Gastrocnemius medialis (tissue), 4 donors: Measurements from ENCODE around the gene PKP1. TPM values are rescaled to one million over a fixed set of nuclear protein-coding genes. Genes with fewer than 3 reads are reported as not detected.

ENCODE experiments used
- ATAC-seq, 2 donors: fragments of 150-250 bp; one replicate each; pipeline ENCODE4 v1.9.1; 2016
- DNase-seq, 2 donors: peaks; one replicate each; pipeline ENCODE4 v3.0.0-alpha.2; 2019
- H3K27ac ChIP-seq, 4 donors: fragments of 200-600 bp; sonication (generic); 1 replicate in 1 of 4; 2 replicates in 3 of 4; pipeline ENCODE4 v1.5.1; 2016 to 2018; ENCODE audit warnings: mild to moderate bottlenecking in 2 of 4, moderate library complexity in 1 of 4
- H3K27me3 ChIP-seq, 3 donors: fragments of 200-600 bp; sonication (generic) in 2 of 3; 1 replicate in 1 of 3; 2 replicates in 2 of 3; pipeline versions ENCODE4 v1.5.1 to v1.6.0; 2016 to 2019; ENCODE audit warnings: mild to moderate bottlenecking in 1 of 3, moderate library complexity in 1 of 3
- H3K36me3 ChIP-seq, 2 donors: fragments of 200-600 bp; sonication (generic) in 1 of 2; one replicate each; pipeline ENCODE4 v1.5.1; 2017 to 2018
- H3K4me1 ChIP-seq, 2 donors: fragments of 200-600 bp; sonication (generic) in 1 of 2; one replicate each; pipeline ENCODE4 v1.5.1; 2016 to 2017; ENCODE audit warnings: mild to moderate bottlenecking in 2 of 2
- H3K4me3 ChIP-seq, 4 donors: fragments of 200-600 bp; sonication (generic) in 3 of 4; 1 replicate in 1 of 4; 2 replicates in 3 of 4; pipeline ENCODE4 v1.5.1; 2016 to 2019; ENCODE audit warnings: mild to moderate bottlenecking in 2 of 4
- H3K9me3 ChIP-seq, 3 donors: fragments of 200-600 bp; sonication (generic) in 2 of 3; 1 replicate in 1 of 3; 2 replicates in 2 of 3; pipeline ENCODE4 v1.5.1; 2016 to 2019
- CTCF ChIP-seq, 5 experiments: fragments of 450-650 bp in 3 of 5; fragments of 200-600 bp in 2 of 5; sonication (generic) in 2 of 5; IDR thresholded peaks in 4 of 5; conservative IDR thresholded peaks in 1 of 5; 1 replicate in 4 of 5; 2 replicates in 1 of 5; pipeline ENCODE4 v1.5.1; 2016 to 2019; ENCODE audit warnings: antibody characterized with exemption in 5 of 5, mild to moderate bottlenecking in 3 of 5, moderate library complexity in 3 of 5
- POLR2A ChIP-seq, 2 donors: fragments of 450-650 bp; IDR thresholded peaks; one replicate each; pipeline ENCODE4 v1.6.1; 2017; ENCODE audit warnings: antibody characterized with exemption in 2 of 2, mild to moderate bottlenecking in 2 of 2, moderate library complexity in 2 of 2
- in situ Hi-C, 4 donors: fragments of 200-750 bp; cut with MboI; loops; one replicate each; pipeline versions ENCODE4 v1.15.0 to v1.8.0; 2017; ENCODE audit warnings: low sequenced_read_pairs in 4 of 4
- intact Hi-C: fragments of 100-400 bp; cut with DNase I; formaldehyde crosslinking; loops from one replicate; pipeline ENCODE4 v1.15.1; 2023; ENCODE audit warnings: low total_unique reads
- total RNA-seq, 4 donors: library from RNA; depleted of rRNA; stranded (reverse); fragments of >200 nt; gene quantifications; one replicate each; pipeline versions ENCODE4 v1.1.0 to v1.2.3, GENCODE V29; 2016

The PKP1 gene
- total RNA-seq, 4 donors from 2014 or later, result 0.71 to 4.5 (median 1.2) TPM

GRCh38 chr1:201245082-201245481, 38.2 kb upstream of the PKP1 start:
- intact Hi-C loops, result no loop called here
- ATAC-seq (no peak), DNase-seq (no peak)
- in situ Hi-C loops, result no loop called here
- Histone ChIP-seq H3K4me3 (no peak overlapping the region), H3K9me3 (no peaks in the 10 kb centered on the region), H3K27me3 (peaks cover 0 to 5% (median 2%) of the 10 kb centered on the region in 3 donors), H3K27ac (no peak overlapping the region), H3K36me3 (no peaks in the 10 kb centered on the region), H3K4me1 (no peaks in the 10 kb centered on the region)
- TF ChIP-seq POLR2A (IDR thresholded peaks at IDR 0.05) (no peak), CTCF (IDR thresholded peaks at IDR 0.05 in 4 of 5, conservative IDR thresholded peaks at IDR 0.05 in 1 of 5) (no peak)

DNA sequence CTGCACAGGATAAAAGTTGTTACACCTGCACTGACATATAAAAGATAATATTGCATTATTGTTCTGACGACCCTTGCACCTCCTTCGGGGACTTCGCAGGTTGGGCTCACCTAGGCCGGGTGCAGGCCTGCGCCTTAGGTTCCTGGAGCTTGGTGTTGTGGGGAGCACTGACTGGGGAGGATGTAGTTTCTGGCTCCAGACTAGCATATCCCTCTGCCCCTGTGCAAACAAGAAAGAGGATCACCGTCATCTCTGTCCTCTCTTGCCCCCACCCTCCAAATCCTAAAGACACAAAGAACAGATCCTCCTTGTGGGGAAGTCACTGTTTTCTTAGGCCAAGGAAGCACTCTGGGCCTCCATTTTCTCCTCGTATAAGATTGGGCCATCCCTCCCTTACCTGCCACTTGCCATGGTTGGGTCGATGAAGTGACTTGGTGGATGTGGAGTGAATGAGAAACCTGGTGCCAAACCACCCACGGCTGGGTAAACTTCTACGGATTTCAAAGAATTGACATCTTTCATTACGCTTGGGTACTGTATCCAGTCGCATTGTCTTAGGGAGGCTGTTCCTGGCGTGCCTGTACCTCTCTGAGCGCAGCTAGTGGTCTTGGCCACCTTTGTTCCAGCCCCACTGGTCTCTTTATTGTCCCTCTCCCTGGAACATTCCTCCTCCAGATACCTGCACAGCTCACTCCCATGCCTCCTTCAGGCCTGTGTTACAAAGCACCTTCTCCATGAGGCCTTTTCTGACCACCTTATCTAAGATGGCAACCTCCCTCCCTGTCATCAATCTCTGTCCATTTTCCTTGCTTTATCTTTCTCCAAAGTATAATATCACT, 34.4 kb upstream of the PKP1 start:
- in situ Hi-C loops, result no loop called here
- ATAC-seq, result no peak
- Histone ChIP-seq H3K36me3 (no peaks in the 10 kb centered on the region), H3K27ac (no peak overlapping the region), H3K9me3 (no peaks in the 10 kb centered on the region), H3K4me1 (no peaks in the 10 kb centered on the region), H3K4me3 (no peak overlapping the region), H3K27me3 (peaks cover 0 to 2% (median 0%) of the 10 kb centered on the region in 3 donors)
- no peak for TF ChIP-seq POLR2A (IDR thresholded peaks at IDR 0.05)
- TF ChIP-seq CTCF (IDR thresholded peaks at IDR 0.05 in 4 of 5, conservative IDR thresholded peaks at IDR 0.05 in 1 of 5), result no peak
- no peak for DNase-seq
- intact Hi-C loops, result no loop called here

GRCh38 chr1:201250326-201251011, 32.8 kb upstream of the PKP1 start:
- Histone ChIP-seq H3K4me3 (no peak overlapping the region), H3K27me3 (no peaks in the 10 kb centered on the region), H3K4me1 (no peaks in the 10 kb centered on the region), H3K9me3 (no peaks in the 10 kb centered on the region), H3K27ac (no peak overlapping the region), H3K36me3 (no peaks in the 10 kb centered on the region)
- TF ChIP-seq CTCF (IDR thresholded peaks at IDR 0.05 in 4 of 5, conservative IDR thresholded peaks at IDR 0.05 in 1 of 5) (no peak), POLR2A (IDR thresholded peaks at IDR 0.05) (no peak)
- intact Hi-C loops (no loop called here), in situ Hi-C loops (loop anchor here in 1 of 4 donors (25.0 kb wide), 1 partner anchor 112 kb away; no protein-coding TSS in a partner anchor)
- DNase-seq (no peak), ATAC-seq (no peak)

GRCh38 chr1:201251411-201251810, 31.9 kb upstream of the PKP1 start:
- Histone ChIP-seq H3K36me3 (no peaks in the 10 kb centered on the region), H3K4me1 (no peaks in the 10 kb centered on the region), H3K9me3 (no peaks in the 10 kb centered on the region), H3K4me3 (no peak overlapping the region), H3K27me3 (no peaks in the 10 kb centered on the region), H3K27ac (no peak overlapping the region)
- no peak for DNase-seq
- in situ Hi-C loops, result loop anchor here in 1 of 4 donors (25.0 kb wide), 1 partner anchor 111 kb away; no protein-coding TSS in a partner anchor
- intact Hi-C loops, result no loop called here
- TF ChIP-seq POLR2A (IDR thresholded peaks at IDR 0.05), result no peak
- no peak for TF ChIP-seq CTCF (IDR thresholded peaks at IDR 0.05 in 4 of 5, conservative IDR thresholded peaks at IDR 0.05 in 1 of 5)
- no peak for ATAC-seq
